Vagina (tissue), 2 donors: Measurements from ENCODE around the gene SARDH. TPM values are rescaled to one million over a fixed set of nuclear protein-coding genes. Genes with fewer than 3 reads are reported as not detected.
A peak's percentile ranks its signal among the peaks of the same experiment; 100 is the strongest.

Experiments
- DNase-seq, 2 donors: peaks; one replicate each; pipeline ENCODE4 v3.0.0-alpha.2; 2017; ENCODE audit errors: extremely low spot score in 2 of 2
- H3K27ac ChIP-seq: fragments of 200-600 bp; sonication (generic); one replicate; pipeline ENCODE4 v1.5.1; 2019
- H3K27me3 ChIP-seq: fragments of 200-600 bp; sonication (generic); one replicate; pipeline ENCODE4 v1.5.1; 2019
- H3K36me3 ChIP-seq, 2 donors: fragments of 200-600 bp; sonication (generic); one replicate each; pipeline ENCODE4 v1.5.1; 2017 to 2019
- H3K4me1 ChIP-seq: fragments of 200-600 bp; sonication (generic); one replicate; pipeline ENCODE4 v1.5.1; 2019
- H3K4me3 ChIP-seq, 2 donors: fragments of 200-600 bp; sonication (generic); 1 replicate in 1 of 2; 2 replicates in 1 of 2; pipeline ENCODE4 v1.5.1; 2016 to 2019
- H3K9me3 ChIP-seq: fragments of 200-600 bp; sonication (generic); one replicate; pipeline ENCODE4 v1.5.1; 2019
- POLR2A ChIP-seq, 2 donors: fragments of 450-650 bp; IDR thresholded peaks; one replicate each; pipeline ENCODE4 v1.6.1; 2017; ENCODE audit warnings: antibody characterized with exemption in 2 of 2, mild to moderate bottlenecking in 2 of 2, moderate library complexity in 2 of 2
- POLR2AphosphoS5 ChIP-seq, 2 donors: sonication (generic); formaldehyde crosslinking; IDR thresholded peaks; one replicate each; pipeline ENCODE4 v1.9.0; 2017; ENCODE audit warnings: antibody characterized with exemption in 2 of 2, mild to moderate bottlenecking in 2 of 2, low read depth in 1 of 2; ENCODE audit not compliant: insufficient read depth in 1 of 2
- intact Hi-C: fragments of 100-400 bp; cut with DNase I; formaldehyde crosslinking; loops from one replicate; pipeline ENCODE4 v1.15.1; 2023
- total RNA-seq: library from RNA; depleted of rRNA; stranded (reverse); fragments of >200 nt; gene quantifications from one replicate; pipeline ENCODE4 v1.2.3, GENCODE V29; 2016
- TF ChIP-seq, protein P1 (sequence below), 3 experiments: fragments of 450-650 bp in 2 of 3; fragments of 200-600 bp in 1 of 3; sonication (generic) in 1 of 3; IDR thresholded peaks; one replicate each; pipeline ENCODE4 v1.5.1; 2017 to 2019; ENCODE audit warnings: antibody characterized with exemption in 3 of 3, mild to moderate bottlenecking in 2 of 3, moderate library complexity in 2 of 3

The SARDH gene
- total RNA-seq, 1 donor from 2014 or later, result 2.0 TPM

DNA sequence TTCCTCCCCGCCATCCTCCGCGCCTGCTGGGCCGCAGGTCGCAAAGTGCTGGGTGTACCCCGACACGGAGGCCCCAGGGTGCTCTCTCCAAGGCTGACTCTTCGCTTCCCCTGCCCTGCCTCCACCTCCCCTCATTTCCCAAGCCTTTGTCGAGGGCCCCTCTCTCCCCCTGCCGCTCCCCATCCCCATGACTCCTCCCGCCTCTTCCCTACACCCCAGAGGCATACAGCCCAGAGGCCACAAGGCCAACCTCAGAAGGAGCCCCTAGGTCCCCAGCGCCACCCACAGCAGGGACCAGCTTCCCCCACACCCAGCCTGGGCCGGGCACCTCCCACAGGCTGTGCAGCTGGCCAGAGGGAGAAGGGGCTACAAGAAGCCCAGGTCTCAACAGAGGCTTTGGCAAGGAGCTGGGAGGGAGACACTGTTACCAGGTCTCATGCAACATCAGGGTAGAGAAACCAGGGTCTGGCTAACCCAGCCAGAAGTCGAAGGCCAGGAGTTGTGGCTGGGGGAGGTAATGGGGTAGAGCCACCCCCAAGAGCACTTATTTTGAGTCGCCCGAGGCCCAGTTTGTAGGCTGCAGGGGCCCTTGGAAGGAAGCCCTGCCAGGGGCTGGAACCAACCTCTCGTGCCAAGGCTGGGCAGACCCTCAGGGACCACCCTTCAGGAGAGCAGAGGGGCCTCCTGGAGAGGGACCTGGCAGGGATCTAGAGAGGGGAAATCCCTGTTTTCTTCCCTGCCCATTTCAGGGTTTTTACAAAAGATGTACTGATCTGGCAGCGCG, 24.5 kb upstream of the SARDH start:
- TF ChIP-seq POLR2AphosphoS5 (IDR thresholded peaks at IDR 0.05; ENCODE audit: insufficient read depth in 1 of 2, low read depth in 1 of 2) (no peak), POLR2A (IDR thresholded peaks at IDR 0.05) (no peak)
- TF ChIP-seq, protein P1, sequence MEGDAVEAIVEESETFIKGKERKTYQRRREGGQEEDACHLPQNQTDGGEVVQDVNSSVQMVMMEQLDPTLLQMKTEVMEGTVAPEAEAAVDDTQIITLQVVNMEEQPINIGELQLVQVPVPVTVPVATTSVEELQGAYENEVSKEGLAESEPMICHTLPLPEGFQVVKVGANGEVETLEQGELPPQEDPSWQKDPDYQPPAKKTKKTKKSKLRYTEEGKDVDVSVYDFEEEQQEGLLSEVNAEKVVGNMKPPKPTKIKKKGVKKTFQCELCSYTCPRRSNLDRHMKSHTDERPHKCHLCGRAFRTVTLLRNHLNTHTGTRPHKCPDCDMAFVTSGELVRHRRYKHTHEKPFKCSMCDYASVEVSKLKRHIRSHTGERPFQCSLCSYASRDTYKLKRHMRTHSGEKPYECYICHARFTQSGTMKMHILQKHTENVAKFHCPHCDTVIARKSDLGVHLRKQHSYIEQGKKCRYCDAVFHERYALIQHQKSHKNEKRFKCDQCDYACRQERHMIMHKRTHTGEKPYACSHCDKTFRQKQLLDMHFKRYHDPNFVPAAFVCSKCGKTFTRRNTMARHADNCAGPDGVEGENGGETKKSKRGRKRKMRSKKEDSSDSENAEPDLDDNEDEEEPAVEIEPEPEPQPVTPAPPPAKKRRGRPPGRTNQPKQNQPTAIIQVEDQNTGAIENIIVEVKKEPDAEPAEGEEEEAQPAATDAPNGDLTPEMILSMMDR (IDR thresholded peaks at IDR 0.05), result no peak
- peak in 1 of 2 donors; percentile 67 for DNase-seq
- H3K9me3 ChIP-seq, result peaks cover 8% of the 10 kb centered on the region
- H3K27ac ChIP-seq, result no peak overlapping the region
- no peaks in the 10 kb centered on the region for H3K27me3 ChIP-seq
- H3K36me3 ChIP-seq, result peaks cover 0 to 16% of the 10 kb centered on the region in 2 donors
- no peaks in the 10 kb centered on the region for H3K4me1 ChIP-seq
- intact Hi-C loops, result no loop called here
- H3K4me3 ChIP-seq, result no peak overlapping the region

DNA sequence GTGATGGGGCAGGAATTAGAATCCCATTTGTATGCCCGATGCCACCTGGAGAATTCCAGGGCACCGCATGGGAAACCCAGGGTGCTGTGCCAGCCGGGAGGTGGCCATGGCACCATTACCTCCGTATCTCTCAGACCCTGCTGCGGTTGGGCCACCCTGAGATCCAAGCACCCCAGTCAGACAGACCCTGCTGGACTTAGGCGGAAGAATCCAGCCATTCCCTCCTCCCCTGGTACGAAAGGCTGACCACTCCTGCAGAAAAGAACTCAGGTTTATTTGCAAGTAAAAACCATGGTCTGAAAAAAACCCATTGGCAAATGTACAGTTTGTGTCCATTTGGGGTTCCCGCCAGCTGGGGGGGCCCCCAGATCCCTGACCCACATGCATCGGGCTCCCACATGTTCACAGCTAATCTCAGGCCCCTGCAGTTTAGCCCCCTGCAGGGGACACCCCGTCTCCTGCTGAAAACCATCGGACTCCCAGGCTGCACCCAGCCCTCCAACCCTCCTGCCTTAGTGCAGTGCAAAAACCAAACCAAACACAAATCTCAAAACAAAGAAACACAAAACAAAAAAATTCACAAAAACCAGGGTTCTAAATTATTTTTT, 23.6 kb upstream of the SARDH start:
- intact Hi-C loops, result no loop called here
- H3K9me3 ChIP-seq, result peaks cover 1% of the 10 kb centered on the region
- no peak for TF ChIP-seq POLR2AphosphoS5 (IDR thresholded peaks at IDR 0.05; ENCODE audit: insufficient read depth in 1 of 2, low read depth in 1 of 2)
- TF ChIP-seq POLR2A (IDR thresholded peaks at IDR 0.05), result no peak
- TF ChIP-seq, protein P1 (IDR thresholded peaks at IDR 0.05), result no peak
- H3K4me1 ChIP-seq, result no peaks in the 10 kb centered on the region
- no peak overlapping the region for H3K27ac ChIP-seq
- H3K36me3 ChIP-seq, result peaks cover 0 to 8% of the 10 kb centered on the region in 2 donors
- DNase-seq, result peak in 1 of 2 donors; percentile 44
- H3K27me3 ChIP-seq, result no peaks in the 10 kb centered on the region
- no peak overlapping the region for H3K4me3 ChIP-seq

DNA sequence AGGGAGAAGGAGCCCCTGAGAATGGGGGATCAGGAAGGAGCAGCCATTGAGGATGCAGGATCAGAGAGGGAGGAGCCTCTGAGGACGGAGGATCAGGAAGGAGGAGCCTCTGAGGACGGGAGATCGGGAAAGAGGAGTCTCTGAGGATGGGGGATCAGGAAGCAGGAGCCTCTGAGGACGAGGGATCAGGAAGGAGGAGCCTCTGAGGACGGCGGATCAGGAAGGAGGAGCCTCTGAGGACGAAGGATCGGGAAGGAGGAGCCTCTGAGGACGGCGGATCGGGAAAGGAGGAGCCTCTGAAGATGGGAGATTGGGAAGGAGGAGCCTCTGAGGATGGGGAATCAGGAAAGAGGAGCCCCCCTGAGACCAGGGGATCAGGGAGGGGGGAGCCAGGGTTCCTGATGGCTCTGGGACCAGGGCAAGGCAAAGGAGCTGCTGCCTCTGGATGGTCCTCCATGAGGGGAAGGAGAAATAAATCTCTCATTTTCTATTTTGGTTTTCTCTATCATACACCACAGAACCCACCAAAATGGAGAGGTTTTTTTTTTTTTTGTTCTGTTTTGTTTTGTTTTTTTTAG, 22.6 kb upstream of the SARDH start:
- no peak for TF ChIP-seq POLR2A (IDR thresholded peaks at IDR 0.05)
- H3K4me1 ChIP-seq, result no peaks in the 10 kb centered on the region
- no peak overlapping the region for H3K4me3 ChIP-seq
- H3K36me3 ChIP-seq, result peaks cover 0 to 8% of the 10 kb centered on the region in 2 donors
- no peaks in the 10 kb centered on the region for H3K9me3 ChIP-seq
- intact Hi-C loops, result no loop called here
- H3K27me3 ChIP-seq, result no peaks in the 10 kb centered on the region
- no peak for DNase-seq
- H3K27ac ChIP-seq, result no peak overlapping the region

DNA sequence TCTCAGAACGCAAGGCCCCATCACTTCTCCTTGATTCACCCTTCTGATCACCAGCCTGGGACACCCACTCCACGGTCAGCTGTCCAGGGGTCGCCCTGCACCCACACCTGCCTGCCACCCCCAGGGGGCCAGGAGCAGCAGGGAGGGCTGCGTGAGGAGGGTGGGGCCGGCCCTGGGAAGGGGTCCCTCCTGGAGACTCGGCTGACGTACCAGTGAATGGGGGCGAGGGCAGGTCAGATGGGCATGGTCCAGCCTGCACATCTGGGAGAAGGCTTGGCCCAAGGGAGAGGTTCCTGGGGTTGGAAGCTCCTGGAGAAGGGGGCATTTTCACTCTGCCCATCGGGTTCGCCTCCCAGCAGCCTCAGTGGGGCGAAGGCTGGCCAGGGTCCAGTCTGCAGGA, 21.8 kb upstream of the SARDH start:
- Histone ChIP-seq H3K9me3 (no peaks in the 10 kb centered on the region), H3K4me3 (no peak overlapping the region), H3K4me1 (no peaks in the 10 kb centered on the region), H3K27me3 (no peaks in the 10 kb centered on the region), H3K27ac (no peak overlapping the region), H3K36me3 (peaks cover 0 to 8% of the 10 kb centered on the region in 2 donors)
- intact Hi-C loops, result no loop called here
- DNase-seq, result no peak
- no peak for TF ChIP-seq POLR2A (IDR thresholded peaks at IDR 0.05)
- no peak for TF ChIP-seq POLR2AphosphoS5 (IDR thresholded peaks at IDR 0.05; ENCODE audit: insufficient read depth in 1 of 2, low read depth in 1 of 2)
- TF ChIP-seq, protein P1 (IDR thresholded peaks at IDR 0.05), result no peak

DNA sequence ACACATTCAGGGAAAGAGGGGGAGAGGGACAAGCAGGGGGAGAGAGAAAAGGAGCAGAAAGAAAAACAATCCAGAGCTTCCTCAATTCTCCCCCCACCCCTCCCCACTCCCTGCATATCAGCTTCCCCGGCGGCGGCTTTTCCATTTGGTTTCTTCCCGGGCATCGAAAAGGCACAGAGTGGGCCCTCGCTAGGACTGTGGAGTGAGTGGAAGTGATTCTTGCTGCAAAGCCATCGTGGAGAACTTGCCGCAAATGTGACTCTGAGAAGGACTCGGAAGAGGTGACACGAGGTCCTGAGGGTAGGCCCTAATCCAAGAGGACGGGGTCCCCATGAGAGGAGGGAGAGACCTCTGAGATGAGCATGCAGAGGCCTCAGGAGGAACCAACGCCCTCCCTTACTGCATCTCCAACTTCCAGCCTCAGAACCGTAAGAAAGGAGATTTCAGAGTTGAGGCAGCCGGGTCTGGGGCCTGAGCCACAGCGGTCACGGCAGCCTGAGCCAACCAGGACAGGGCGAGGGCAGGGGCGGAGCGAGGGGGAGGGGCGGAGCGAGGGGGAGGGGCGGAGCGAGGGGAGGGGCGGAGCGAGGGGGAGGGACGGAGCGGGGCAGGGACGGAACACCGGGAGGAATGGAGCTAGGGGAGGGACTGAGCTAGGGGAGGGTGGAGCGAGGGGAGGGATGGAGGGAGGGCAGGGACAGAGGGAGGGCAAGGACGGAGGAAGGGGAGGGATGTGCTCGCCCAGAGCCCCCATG, 21.2 kb upstream of the SARDH start:
- H3K27ac ChIP-seq, result no peak overlapping the region
- peak in 1 of 2 donors; percentile 44 for DNase-seq
- intact Hi-C loops, result no loop called here
- H3K9me3 ChIP-seq, result no peaks in the 10 kb centered on the region
- H3K27me3 ChIP-seq, result no peaks in the 10 kb centered on the region
- peaks cover 0 to 8% of the 10 kb centered on the region in 2 donors for H3K36me3 ChIP-seq
- H3K4me3 ChIP-seq, result no peak overlapping the region
- H3K4me1 ChIP-seq, result no peaks in the 10 kb centered on the region
- TF ChIP-seq, protein P1 (IDR thresholded peaks at IDR 0.05), result no peak
- TF ChIP-seq POLR2AphosphoS5 (IDR thresholded peaks at IDR 0.05; ENCODE audit: insufficient read depth in 1 of 2, low read depth in 1 of 2) (no peak), POLR2A (IDR thresholded peaks at IDR 0.05) (no peak)
